Activated naive CD8-positive, alpha-beta T cell treated with anti-CD3 and anti-CD28 coated beads, Interleukin-2, amount 50 U/mL, for 16 hours (primary cell): ENCODE measurements around the gene MCOLN1.
"Not testable (repeated sequence)": the region's sequence is repeated elsewhere in the genome, so short reads cannot be mapped to it uniquely, and the experiment has no call there.

ENCODE experiments used
- DNase-seq: peaks from one replicate; pipeline ENCODE4 v3.0.0-alpha.2; 2020; ENCODE audit warnings: low read depth, low spot score

Gene MCOLN1

GRCh38 chr19:7575434-7576040 lies 53.1 kb downstream of the MCOLN1 start:
- DNase-seq, result no peak

GRCh38 chr19:7577422-7577821 lies 55.0 kb downstream of the MCOLN1 start:
- DNase-seq, result not testable (repeated sequence)

GRCh38 chr19:7578127-7578526 lies 55.7 kb downstream of the MCOLN1 start:
- no peak for DNase-seq

GRCh38 chr19:7579182-7579581 lies 56.8 kb downstream of the MCOLN1 start:
- DNase-seq, result no peak

- no peak for DNase-seq
Measured at GRCh38 chr19:7582446-7582845, 60.0 kb downstream of the MCOLN1 start.
